ENCODE measurements around the gene BAHCC1. TPM values are rescaled to one million over a fixed set of nuclear protein-coding genes. Genes with fewer than 3 reads are reported as not detected.

Gene BAHCC1
- total RNA-seq, 1 experiment from 2014 or later = 4.3 TPM

DNA sequence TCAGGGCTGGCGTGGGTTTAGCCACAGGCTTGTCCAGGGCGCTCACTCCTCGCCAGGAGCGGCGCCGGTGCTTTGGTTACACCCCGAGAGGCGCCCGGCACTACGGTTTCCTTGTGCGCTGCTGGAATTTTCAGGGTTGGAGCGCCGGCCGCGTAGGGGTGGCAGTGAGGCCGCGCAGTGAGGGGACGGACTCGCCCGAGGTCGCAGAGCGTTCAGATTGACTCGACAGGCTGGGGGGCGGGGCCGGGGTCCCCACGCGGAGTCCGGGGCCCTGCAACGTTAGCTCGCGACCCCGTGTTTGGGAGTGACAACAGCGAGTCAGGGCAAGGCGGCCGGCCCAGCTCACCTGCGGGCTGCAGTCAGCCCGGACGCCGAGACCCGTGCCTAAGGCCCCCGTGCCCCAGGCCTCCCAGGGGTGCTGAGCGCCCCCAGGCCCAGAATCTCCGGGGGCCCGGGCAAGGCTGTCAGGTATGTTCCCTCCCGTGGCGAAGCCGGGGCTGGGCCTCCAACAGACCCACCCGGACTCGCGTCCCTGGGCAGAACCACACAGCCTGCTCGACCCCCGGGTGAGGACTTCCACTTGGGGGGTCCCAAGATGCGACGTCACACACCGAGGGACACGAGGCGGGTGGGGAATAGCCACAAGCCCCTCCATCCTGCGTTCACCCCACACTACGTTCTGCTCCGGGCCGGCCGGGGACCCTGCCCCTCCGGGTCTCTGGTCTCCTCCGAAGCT, 118.7 kb downstream of the BAHCC1 start:
- no peak for DNase-seq (ENCODE audit: low read depth)

DNA sequence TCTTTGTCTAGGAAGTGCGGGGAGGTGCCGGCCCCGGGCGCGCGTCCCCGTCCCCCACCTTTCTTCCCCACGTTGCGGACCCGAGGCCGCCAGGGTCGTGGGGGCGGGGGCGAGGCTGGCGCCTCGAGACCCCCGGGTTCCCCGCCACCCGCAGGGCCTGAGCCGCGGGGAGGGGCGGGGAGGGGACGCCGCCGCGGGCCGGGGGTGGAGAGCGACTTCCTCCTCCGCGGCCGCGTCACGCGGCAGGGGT, 119.2 kb downstream of the BAHCC1 start:
- no peak for DNase-seq (ENCODE audit: low read depth)

DNA sequence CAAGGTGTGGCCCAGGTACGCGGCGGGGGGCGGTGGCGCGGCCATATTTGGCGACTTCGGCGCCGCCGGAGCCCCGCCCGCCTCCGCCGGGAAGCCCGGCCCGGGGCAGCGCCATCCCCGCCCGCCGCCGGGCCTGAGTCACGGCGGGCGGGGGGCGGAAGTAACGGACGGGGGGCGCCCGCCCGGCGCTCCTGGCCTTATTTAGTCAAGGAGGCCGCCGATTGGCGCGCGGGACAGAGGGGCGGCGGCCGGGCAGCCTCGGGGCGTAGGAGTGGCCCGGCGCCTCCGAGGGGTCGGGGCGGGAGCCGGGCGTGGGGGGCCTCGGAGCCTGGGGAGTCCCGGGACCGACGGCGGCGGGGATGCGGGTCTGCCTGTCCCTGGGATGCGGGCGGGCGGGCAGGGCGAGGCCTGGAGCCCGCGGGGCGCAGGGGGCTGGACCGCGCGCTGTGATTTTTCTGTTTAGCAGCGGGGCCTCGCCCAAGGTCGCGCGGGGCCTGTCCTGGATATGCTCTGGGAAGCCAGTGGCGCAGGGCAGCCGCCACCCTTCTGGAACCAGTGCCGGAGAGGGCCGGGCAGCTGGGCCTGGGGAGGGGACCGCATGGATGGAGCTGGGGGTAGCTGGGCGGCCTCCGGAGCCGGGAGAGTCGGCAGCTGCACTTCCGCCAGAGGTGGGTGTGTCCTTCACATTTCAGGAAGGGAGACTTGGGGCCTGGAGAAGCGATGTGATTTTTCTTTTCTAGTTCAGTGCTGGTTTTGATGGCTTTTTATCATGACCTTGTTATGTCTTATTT, 119.7 kb downstream of the BAHCC1 start:
- DNase-seq (ENCODE audit: low read depth) = peak; percentile 82

DNA sequence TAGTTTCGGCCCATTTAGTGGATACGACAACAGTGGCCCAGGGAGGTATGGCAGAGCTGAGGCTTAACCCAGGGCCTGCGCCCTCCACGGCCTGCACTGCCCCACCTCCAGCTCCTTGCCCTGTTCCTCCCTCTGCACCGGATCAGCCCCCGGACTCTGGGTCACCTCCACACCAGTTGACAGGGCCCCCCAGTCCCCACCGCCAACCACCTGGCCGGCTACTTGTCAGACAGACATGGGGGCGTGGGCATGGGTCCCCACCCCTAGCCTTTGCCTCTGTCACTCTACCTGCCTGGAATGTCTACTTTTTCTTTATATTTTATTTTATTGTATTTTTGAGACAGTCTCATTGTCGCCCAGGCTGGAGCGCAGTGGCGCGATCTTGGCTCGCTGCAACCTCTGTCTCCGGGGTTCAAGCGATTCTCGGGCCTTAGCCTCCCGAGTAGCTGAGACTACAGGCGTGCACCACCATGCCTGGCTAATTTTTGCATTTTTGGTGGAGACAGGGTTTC, 120.3 kb downstream of the BAHCC1 start:
- no peak for DNase-seq (ENCODE audit: low read depth)

Other genes with a start within 250 kb of the BAHCC1 start
- not detected in 2 replicates for gene PVALEF, start 229.9 kb upstream of the BAHCC1 start, total RNA-seq (2014; rRNA removed; shearing (Covaris generic))
- 0.10 TPM in 1 of 2 replicates, not detected in the other for gene AATK, start 229.2 kb upstream of the BAHCC1 start, total RNA-seq (2014; rRNA removed; shearing (Covaris generic))
- gene CEP131, start 172.5 kb upstream of the BAHCC1 start, total RNA-seq (2014; rRNA removed; shearing (Covaris generic)) = 7.8 and 18.2 TPM in 2 replicates
- gene TEPSIN, start 156.4 kb upstream of the BAHCC1 start, total RNA-seq (2014; rRNA removed; shearing (Covaris generic)) = 11.1 and 12.9 TPM in 2 replicates
- 20.1 and 20.6 TPM in 2 replicates for gene NDUFAF8, start 156.1 kb upstream of the BAHCC1 start, total RNA-seq (2014; rRNA removed; shearing (Covaris generic))
- 77.9 and 119 TPM in 2 replicates for gene SLC38A10, start 100.2 kb upstream of the BAHCC1 start, total RNA-seq (2014; rRNA removed; shearing (Covaris generic))
- 3,948 and 4,109 TPM in 2 replicates for gene ACTG1, start 117.3 kb downstream of the BAHCC1 start, total RNA-seq (2014; rRNA removed; shearing (Covaris generic))
- gene FSCN2, start 132.9 kb downstream of the BAHCC1 start, total RNA-seq (2014; rRNA removed; shearing (Covaris generic)) = 0.69 TPM in 1 of 2 replicates, not detected in the other
- 8.0 and 18.0 TPM in 2 replicates for gene FAAP100, start 156.9 kb downstream of the BAHCC1 start, total RNA-seq (2014; rRNA removed; shearing (Covaris generic))
- 53.7 and 79.7 TPM in 2 replicates for gene NPLOC4, start 241.7 kb downstream of the BAHCC1 start, total RNA-seq (2014; rRNA removed; shearing (Covaris generic))
- gene TSPAN10, start 241.7 kb downstream of the BAHCC1 start, total RNA-seq (2014; rRNA removed; shearing (Covaris generic)) = 2.5 and 5.3 TPM in 2 replicates